Measurements from ENCODE around the gene MRFAP1.

The MRFAP1 gene

DNA sequence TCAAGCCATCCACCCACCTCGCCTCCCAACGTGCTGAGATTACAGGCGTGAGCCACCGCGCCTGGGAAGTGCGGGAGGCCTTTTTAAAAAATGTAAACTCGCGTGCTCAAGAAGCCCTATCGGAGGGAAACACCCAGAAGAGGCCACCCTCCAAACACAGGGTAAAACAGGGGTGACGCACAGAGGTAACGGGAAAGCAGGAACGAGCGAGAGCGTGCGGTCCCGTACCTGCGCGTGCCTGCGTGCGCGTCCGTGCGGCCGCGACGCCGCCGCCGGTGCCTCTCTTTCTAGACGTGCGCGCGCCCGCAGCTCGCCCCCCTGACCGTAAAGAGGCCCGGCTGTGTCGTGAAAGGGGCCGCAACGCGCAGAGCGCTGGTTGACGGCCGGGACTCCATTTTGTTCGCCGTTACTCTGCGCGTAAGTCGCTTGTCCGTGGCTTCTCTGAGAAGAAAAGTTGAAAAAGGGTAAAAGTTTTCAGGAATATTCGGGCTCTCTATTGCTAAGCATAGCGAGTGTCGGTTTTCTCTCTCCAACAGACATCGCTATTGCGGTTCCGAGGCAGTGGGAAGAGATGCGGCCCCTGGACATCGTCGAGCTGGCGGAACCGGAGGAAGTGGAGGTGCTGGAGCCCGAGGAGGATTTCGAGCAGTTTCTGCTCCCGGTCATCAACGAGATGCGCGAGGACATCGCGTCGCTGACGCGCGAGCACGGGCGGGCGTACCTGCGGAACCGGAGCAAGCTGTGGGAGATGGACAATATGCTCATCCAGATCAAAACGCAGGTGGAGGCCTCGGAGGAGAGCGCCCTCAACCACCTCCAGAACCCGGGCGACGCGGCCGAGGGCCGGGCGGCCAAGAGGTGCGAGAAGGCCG lies at the start of gene MRFAP1:
Gene MRFAP1, plus strand, starts transcription at position 394 of the 872 bp plus-strand sequence. Its CDS starts 178 bp downstream, at position 572.
- DNase-seq: peak; percentile 95

DNA sequence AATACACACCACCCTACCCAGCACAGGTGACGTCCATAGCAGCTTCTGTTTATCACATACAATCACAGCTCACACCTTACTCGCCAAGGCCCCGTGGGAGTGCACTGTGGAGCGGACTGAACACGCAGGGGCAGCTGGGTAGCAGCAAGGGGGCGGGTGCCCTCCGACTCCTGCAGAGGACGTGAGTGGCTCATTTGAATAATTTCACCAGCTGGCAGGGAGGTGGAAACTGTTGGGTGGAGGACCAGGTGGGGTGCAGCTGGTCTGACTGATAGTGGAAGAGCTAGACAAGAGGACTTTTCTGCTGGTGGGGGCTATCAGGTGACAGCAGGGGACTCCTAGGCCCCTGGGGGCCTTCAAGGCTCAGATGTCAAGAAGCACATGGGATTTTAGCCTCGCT lies 49.2 kb upstream of the MRFAP1 start:
- no peak for DNase-seq

DNA sequence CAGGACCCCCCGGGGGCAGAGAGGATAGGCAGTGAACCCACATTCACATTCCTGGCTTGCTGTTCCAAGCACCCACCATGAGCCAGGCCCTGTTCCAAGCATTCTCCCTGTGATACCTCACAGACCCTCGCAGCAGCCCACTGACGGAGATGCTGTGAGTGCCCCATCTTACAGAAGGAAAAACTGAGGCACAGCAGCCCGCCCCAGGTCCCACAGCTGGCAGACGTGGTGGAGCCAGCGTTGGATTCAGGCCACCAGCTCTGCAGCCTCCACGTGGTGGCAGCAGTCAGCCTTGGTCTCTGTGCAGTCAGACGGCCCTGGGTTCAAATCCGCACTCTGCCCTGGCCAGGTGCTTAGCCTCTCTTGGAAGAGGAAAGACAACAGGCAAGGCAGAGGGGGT lies 48.7 kb upstream of the MRFAP1 start:
- no peak for DNase-seq

DNA sequence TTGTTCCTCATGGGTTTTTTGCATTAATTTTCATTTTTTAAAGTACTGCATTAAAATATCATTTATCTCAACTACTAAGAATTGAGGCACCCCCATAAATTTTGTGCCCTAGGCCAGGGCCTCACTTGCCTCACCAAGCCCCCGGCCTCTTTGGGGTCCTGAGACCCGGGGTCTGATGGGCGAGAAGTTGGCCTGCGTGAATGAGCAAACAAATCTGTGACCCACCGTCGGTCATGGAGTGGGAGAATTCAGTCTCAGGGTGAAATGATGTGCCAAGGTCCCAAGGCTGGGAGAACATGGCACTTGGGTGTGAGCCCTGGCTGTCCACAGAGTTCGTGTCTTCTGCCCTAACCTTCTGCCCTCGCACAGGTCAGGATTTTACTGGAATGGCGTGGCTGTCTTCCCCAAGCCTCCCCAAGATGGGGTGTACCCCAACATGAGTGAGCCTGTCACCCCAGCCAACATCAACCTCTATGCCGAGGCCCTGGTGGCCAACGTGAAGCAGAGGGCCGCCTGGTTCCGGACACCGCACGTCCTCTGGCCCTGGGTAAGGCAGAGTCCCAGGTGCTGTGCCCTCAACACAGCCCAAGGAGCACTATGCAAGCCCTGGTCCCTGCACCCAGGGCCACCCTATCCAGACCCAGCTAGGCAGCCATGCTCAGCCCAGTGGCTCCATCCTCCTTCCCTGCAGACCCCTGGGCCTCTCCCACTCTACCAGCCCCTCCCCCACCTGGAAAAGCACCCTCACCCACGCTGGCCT lies 47.5 kb upstream of the MRFAP1 start:
- DNase-seq: no peak

GRCh38 chr4:6594341-6594740 lies 46.1 kb upstream of the MRFAP1 start:
- no peak for DNase-seq

DNA sequence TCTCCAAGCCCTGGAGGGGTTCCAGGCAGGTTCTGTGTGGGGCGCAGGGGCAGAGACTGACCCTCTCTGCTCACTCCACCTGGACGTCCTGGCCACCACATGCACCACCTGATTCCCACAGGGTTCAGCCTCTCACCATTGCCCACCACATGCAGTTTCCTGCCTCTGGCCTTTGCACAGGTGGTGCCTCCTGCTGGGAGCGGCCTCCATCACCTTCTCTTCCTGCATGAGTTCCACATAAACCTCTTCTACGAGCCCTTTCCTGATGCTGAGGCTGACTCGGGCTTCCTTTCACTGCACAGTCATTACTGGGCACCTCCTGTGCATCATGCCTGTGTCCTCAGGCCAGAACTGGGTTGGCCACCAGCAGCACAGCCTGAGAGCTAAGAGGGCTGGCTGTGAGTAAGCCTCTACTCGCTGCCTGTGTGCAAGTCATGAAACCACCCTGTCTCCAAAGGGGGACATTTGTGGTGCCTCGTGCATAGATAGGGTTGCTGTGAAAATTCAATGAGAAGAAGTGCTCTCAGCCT lies 45.6 kb upstream of the MRFAP1 start:
- no peak for DNase-seq

DNA sequence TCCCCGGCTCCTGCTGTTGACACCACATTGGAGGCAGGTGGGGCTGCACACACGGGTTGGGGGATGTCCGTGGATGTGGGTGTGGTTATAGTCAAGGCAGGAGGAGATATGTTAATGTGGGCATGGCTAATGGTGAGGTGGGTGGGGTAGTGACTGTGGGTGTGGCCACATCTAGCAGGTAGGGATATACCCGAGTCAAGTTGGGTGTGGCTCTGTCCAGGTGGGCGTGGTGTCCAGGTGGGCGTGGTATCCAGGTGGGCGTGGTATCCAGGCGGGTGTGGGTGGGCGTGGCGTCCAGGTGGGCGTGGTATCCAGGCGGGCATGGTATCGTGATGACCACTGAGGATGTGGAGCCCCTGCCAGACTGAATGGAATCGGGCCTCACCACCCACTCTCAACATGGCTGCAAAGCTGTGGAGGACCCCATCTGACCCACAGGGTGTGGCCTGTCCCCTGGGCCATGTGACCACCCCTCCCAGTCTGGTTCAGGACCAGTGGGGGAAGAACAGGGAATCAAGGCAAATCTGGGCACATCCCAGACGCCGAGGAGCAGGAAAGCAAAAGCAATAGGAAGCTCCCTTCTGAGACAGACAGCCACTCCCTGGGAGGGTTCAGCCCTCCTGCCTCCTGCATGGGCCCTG lies 44.5 kb upstream of the MRFAP1 start:
- no peak for DNase-seq

GRCh38 chr4:6596948-6597347 lies 43.5 kb upstream of the MRFAP1 start:
- DNase-seq: no peak

DNA sequence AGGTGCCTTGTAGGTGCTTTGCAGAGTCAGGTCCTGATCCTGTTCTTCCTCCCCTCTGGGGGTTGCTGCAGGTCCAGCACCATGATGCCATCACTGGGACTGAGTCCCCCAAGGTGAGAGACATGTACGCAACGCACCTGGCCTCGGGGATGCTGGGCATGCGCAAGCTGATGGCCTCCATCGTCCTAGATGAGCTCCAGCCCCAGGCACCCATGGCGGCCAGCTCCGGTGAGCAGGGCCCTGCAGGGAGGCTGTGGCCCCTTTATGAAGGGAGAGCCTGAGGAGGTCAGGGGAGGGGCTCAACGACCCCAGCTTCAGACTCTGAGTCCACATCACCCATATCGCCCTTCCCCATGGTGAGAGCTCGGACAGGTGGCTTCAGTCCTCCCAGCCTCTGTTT lies 42.4 kb upstream of the MRFAP1 start:
- DNase-seq: no peak

GRCh38 chr4:6598641-6599040 lies 41.8 kb upstream of the MRFAP1 start:
- DNase-seq: no peak

- DNase-seq: no peak
Measured at GRCh38 chr4:6601661-6602250, 38.7 kb upstream of the MRFAP1 start.

DNA sequence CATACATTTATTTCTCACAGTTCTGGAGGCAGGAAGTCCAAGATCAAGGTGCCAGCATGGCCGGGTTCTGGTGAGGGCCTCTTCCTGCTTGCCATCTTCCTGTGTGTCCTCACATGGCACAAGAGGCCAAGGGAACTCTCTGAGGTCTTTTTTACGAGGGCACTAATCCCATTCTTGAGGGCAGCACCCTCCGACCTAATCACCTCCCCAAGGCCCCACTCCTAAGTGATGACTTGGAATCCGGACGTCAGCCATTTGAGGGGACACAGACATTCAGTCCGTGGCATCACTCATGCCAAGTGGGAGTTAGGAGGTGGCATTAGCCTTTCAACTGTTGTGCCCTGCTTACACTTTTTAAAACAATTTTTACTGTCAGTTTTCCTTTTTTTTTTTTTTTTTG lies 38.2 kb upstream of the MRFAP1 start:
- no peak for DNase-seq

GRCh38 chr4:6603128-6603527 lies 37.4 kb upstream of the MRFAP1 start:
- no peak for DNase-seq

GRCh38 chr4:6605114-6605513 lies 35.4 kb upstream of the MRFAP1 start:
- no peak for DNase-seq

- DNase-seq: no peak
Measured at GRCh38 chr4:6605605-6606004, 34.9 kb upstream of the MRFAP1 start.

DNA sequence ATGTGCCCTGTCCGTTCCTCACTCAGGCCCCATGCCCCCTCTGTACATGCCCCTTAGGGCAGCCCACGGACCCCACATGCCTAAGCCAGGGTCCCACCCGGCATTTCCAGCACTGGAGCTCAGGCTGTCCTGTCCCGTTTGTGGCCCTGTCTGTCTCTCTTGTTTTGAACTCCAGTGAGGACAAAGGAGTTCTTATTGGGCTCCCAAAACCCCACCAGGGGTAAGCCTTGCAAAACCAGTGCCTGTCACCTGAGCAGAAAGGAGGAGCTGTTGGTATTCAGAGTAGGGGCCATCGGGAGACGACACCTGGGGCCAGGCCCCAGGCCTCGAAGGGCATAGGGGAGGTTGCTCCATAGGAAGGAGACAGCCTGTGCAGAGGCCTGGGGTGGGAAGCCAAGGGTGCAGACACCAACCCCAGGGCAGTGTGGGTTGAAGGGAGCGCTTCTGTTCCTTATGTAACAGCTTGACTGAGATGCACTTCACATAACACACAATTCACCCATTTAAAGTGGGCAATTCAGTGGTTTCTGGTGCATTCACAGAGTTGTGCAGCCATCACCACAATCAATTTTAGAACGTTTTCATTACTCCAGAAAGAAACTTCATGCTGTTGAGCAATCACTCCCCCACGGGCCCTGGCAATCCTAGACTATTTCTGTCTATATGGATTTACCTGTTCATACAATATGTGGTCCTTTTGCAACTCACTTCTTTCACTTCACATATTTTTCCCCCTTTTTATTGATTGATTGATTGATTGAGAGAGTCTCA lies 33.8 kb upstream of the MRFAP1 start:
- DNase-seq: no peak

DNA sequence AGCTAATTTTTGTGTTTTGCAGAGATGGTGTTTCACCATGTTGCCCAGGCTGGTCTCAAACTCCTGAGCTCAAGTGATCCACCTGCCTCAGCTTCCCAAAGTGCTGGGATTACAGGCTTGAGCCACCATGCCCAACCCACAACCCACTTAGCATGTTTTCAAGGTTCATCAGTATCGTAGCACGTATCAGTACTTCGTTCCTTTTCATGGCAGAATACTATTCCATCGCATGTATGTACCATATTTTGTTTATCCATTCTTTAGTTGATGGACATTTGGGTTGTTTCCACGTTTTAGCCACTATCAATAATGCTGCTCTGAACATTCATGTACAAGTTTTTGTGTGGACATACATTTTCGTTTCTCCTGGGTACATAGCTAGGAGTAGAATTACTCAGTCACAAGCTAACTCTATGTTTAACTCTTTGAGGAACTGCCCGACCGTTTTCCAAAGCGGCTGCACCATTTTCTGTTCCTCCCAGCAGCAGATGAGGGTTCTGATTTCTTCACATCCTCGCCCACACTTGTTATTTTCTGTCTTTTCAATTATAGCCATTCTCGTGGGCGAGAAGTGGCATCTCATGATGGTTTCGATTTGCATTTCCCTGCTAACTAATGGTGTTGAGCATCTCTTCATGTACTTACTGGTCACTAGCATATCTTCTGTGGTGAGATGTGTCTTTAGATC lies 33.0 kb upstream of the MRFAP1 start:
- DNase-seq: no peak

- DNase-seq: peak; percentile 75
Measured at GRCh38 chr4:6608758-6609414, 31.6 kb upstream of the MRFAP1 start.

DNA sequence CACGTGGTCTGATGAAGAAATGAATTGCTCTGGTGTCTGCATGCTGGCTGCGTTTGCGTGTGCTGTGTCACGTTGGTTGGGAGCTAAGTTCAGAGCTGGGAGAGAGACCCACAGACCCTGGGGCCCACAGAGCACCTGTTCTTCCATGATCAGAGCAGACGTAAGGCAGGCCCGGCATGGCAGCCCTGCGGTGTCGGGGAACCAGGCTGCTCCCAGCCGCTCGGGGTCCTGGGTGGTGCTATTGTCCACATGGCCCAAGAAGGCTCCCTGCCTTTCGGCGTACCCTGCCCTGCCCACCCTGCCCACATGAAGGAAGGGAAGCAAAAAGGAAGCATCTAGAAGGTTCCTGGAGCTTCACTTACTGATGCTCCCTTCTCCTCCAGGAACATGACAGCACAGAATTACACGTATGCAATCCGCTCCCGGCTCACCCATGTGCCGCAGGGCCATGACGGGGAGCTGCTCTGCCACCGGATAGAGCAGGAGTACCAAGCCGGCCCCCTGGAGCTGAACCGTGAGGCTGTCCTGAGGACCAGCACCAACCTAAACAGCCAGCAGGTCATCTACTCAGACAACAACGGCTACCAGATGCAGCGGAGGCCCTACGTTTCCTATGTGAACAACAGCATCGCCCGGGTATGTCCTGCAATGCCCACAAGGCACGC lies 30.9 kb upstream of the MRFAP1 start:
- DNase-seq: no peak

DNA sequence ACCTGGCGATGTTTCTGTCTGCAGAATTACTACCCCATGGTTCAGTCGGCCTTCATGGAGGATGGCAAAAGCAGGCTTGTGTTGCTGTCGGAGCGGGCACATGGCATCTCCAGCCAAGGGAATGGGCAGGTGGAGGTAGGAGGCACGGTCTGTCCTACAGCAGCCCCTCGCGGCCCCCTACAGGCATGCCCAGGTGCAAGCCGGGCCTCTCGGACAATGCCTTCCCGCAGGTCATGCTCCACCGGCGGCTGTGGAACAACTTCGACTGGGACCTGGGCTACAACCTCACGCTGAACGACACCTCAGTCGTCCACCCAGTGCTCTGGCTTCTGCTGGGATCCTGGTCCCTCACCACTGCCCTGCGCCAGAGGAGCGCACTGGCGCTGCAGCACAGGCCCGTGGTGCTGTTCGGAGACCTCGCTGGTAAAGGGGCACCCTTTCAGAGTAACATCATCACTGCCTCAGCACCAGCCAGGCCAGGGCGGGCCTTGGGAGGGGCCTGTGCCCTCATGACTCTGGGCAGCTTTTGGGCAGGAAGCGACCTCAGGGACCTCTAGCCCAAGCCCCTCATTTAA lies 29.5 kb upstream of the MRFAP1 start:
- DNase-seq: peak; percentile 34
